ENCODE data around the gene TMEM171. TPM values are rescaled to one million over a fixed set of nuclear protein-coding genes. Genes with fewer than 3 reads are reported as not detected.

The TMEM171 gene
- total RNA-seq, 1 donor from 2014 or later, result not detected

GRCh38 chr5:73119451-73120157, 771 bp upstream of the TMEM171 start:
- intact Hi-C loops (cut with micrococcal nuclease), result no loop called here

DNA sequence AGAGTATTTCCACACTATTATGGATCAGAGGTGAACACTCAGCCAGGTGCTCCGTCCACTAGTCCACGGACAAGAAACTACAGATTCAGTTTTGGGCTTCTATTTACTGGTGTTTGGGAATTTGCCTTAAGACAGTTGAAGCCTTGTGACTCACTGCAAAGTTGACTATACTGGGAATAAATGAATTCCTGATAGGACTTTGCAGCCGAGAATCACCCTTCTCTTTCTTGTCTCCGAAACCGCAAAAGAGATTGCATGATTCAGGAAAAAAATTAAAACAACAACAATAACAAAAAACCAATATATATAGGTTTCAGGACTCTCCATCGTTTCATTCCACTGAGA, 716 bp downstream of the TMEM171 start:
- intact Hi-C loops (cut with micrococcal nuclease), result no loop called here

GRCh38 chr5:73122875-73123810, 2.8 kb downstream of the TMEM171 start:
- intact Hi-C loops (cut with micrococcal nuclease), result no loop called here

DNA sequence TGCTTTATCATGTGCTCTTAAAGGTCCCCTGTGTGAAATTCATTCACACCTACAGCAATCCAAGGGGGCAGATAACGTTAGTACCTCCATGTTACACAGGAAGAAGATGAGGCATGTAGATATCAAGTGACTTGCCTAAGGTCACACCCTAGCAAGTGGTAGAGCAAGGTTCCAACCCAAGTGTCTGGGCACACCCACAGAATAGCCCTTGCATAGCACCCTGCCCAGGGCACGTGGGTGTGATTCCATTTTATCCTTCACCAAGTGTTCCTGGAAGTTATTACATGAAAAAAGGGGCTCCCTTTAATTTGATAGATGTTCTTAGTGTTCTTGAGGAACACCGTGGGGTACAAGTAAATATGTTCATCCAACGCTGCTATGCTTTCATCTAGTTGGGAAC, 4.9 kb downstream of the TMEM171 start:
- intact Hi-C loops (cut with micrococcal nuclease), result no loop called here

- intact Hi-C loops (cut with micrococcal nuclease), result no loop called here
Observed at GRCh38 chr5:73126381-73126780, 6.0 kb downstream of the TMEM171 start.

DNA sequence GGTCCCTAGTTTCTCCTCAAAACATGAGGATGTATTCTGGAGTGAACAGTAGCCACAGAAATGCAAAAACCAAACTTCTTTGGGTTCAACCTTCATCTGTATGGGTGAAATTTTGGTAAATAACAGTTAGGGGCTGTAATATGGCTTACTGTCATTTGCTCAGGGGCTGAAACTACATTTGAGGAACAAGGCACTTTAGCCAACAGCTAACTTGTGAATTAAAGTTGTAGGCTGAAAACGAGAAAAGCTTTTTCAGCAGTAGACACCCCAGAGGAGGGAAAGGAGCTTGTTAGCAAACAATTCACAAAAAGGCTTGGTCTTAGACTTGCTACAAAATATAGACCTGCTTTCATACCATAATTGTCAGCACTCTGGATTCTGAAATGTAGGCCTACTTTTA, 6.6 kb downstream of the TMEM171 start:
- intact Hi-C loops (cut with micrococcal nuclease), result no loop called here

DNA sequence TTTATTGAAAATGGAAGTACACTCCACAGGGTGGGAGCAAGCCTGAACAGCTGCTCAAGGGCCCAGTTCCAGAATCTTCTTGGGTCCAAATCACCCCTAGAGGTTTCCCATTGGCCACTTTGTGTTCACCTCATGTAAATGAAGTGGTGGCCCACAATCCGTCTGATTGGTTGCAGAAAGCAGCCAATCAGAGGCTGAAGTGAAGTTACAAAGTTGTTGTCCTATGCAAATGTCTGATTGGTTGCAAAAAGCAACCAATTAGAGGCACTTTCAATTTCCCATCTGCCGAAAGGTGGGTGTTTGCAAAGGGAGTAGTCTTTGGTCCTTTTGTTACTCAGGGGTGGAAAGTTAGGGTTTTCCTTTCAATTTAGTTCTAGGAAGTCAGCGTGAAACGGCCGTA, 8.8 kb downstream of the TMEM171 start:
- intact Hi-C loops (cut with micrococcal nuclease), result no loop called here

- intact Hi-C loops (cut with micrococcal nuclease), result no loop called here
Observed at GRCh38 chr5:73130811-73131210, 10.4 kb downstream of the TMEM171 start.

DNA sequence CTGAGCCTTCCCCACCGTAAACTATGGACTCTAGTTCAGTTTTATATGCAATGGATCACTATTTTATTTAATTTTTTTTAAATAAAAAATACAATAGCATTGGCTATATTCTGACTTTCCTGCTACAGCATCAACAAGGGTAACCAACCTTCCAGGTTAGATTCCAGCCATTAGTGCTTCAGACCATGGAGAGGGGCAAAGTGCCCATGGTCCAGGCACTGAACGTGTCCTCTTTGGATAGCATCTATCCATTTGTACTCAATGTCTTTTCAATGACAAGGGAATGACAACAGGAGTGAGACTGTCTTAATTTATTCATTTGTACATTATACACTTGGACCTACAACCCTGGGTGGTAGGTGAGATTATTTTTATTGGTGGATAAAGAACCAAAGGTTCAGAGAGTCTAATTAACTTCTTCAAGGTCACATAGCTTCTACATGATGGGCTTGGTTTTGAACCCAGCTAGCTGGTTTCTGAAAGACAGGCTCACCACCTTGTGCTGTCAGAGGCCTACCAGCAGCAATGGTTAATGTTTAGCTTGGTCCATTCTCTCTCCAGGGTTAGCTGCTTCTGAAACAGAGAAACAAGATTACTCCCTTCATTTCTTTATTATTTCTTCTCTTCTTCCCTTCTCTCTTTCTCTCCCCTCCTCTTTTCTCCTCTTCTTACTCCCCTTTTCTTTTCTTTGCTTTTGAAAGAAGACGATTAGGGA, 11.5 kb downstream of the TMEM171 start:
- intact Hi-C loops (cut with micrococcal nuclease), result no loop called here

GRCh38 chr5:73132759-73133158, 12.4 kb downstream of the TMEM171 start:
- intact Hi-C loops (cut with micrococcal nuclease), result no loop called here

GRCh38 chr5:73135021-73135420, 14.6 kb downstream of the TMEM171 start:
- intact Hi-C loops (cut with micrococcal nuclease), result no loop called here

- intact Hi-C loops (cut with micrococcal nuclease), result no loop called here
Observed at GRCh38 chr5:73135429-73136054, 15.2 kb downstream of the TMEM171 start.

DNA sequence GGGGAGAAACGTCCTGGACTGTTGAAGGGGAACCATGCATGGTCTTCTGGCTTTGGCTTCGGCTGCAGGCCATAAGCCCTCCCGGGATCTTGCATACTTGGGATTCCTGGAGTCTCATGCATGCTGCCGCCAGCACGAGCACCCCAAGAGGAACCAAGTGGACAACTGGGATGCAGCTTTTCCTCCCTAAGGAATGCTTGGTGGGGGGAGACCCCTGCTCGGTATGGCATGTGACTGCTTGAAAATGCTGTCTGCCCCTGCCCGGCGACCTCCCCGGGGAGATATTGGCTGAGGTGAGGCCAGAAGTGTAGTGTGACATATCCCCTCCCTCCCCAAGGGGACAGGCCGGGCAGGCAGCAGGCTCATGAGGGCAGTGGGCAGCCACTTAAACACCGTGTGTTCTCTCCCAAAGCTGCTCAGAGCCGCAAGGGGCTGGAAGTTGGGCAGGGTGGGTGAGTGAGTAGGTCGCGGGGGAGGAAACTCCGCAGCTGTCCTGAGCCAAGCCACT, 15.7 kb downstream of the TMEM171 start:
- intact Hi-C loops (cut with micrococcal nuclease), result no loop called here

DNA sequence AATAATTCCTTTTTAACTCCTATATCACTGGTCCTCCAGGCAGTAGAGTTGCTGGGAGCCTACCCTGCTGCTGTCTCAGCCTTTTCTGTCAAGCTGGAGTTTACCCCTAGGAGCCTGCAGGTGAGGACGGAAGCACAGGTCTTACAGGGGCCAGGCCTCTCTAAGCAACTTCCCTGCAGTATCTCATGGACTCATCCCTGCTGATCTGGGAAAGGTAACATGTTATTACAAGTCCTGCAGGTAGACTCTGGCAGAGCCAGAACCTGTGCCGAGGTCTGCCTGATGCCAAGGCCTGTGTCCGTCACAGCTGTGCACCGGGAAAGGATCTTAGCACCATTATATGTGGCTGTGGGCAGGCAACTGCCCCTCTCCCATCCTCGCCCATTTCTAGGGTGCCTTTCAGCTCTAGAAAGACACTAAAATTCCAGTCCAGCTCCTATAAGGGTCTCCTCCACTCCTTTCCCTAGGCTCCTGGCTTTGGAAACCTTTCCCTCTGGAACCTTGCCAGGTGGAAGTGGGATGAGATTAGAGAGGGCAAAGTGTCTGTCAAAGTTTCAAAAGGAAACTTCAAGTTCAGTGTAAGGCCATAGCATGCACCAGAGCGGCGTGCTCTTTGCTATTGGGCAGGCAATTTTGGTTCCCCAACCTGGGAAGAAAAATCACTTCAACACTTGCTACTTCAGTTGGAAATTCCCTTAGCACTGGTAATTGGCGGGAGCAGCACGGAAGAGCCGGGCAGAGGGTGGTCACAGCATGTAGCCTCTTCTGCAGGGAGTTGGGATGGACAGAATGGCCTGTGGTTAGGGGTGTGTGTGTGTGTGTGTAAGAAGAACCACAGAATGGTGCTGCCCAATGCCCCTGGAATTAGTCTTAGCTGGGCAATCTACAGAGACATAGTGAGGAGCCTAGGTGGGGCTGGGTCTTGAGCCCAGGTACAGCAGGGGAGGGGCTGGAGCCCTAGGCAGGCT, 17.5 kb downstream of the TMEM171 start:
- intact Hi-C loops (cut with micrococcal nuclease), result no loop called here

GRCh38 chr5:73139485-73139884, 19.1 kb downstream of the TMEM171 start:
- intact Hi-C loops (cut with micrococcal nuclease), result no loop called here

DNA sequence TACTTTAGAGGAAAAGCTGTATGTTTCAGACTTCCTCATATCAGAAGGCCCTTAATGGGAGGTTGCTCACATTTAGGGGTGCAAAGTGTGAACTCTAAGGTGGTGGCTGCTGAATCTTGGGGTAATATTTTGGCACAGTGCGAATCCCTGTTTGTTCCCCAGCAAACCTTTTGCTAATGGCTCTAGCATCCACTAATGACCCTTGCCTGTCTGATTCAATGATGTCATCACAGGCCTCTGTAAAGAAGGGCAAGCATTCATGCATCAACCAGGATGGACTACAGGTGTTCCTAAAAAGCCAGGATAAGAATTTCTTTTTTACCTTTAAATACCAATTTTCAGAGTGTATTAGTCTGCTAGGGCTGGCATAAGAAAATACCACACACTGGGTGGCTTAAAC, 20.4 kb downstream of the TMEM171 start:
- intact Hi-C loops (cut with micrococcal nuclease), result no loop called here

DNA sequence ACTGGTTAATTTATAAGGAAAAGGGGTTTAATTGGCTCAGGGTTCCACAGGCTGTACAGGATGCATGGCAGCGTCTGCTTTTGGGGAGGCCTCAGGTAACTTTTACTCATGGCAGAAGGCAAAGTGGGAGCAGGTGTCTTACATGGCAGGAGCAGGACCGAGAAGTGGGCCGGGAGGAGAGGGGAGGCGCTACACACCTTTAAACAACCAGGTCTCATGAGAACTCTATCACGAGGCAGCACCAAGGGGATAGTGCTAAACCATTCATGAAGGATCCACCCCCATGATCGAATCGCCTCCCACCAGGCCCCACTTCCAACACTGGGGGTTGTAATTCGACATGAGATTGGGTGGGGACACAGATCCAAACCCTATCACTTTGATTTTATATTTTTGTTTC, 21.7 kb downstream of the TMEM171 start:
- intact Hi-C loops (cut with micrococcal nuclease), result no loop called here

DNA sequence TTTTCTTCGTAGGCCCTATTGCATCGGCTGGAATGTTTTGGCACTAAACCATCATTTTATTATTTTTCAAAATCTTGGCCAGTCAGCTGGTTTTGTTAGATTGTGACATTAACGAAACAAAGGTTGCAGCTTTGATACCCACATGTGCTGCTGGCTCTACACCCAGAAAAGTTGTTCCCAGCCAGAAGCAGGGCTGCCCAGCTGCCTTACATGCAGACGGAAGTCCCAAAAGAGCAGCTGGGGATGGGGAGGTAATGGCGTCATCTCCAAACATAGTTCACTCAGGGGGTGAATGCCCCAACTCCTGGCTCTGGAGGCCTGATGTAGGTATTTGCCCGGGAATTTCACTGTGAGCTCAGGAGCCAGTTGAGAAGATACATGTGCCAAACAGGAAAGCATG, 23.3 kb downstream of the TMEM171 start:
- intact Hi-C loops (cut with micrococcal nuclease), result no loop called here

DNA sequence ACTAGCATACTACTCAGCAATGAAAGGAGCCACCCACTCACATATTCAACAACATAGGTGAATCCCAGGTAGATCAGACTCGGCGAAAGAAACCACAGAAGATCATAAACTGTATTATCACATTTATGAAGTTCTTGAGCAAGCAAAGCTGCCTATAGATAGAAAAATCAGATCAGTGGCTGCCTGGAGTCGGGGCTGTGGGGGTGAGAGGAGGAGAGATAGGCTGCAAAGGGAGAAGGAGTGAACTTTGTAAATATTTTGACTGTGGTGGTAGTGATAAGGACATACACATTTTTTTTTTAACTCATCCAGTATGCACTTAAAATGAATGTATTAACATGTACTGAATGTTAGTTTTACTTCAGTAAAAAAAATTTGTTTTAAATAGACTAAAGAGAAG, 29.2 kb downstream of the TMEM171 start:
- intact Hi-C loops (cut with micrococcal nuclease), result no loop called here

DNA sequence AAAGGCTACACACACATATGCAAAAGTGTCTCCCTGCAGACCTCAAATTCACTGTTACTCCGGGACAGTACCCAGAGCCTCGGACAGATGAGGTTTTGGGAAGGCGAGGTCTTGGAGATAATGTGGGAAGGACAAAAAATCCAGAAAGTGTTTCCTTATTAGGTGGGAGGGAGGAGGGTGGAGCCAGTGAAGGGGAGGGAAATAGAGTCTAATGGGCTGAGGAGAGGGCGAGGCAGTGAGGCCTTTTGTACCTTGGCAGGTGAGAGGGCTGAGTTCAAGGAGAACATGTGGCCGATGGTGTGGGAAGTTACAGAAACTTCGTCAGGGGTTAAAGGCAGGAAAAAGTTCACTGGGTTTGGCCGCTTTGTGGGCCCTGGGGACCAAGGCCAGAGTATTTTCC, 30.5 kb downstream of the TMEM171 start:
- intact Hi-C loops (cut with micrococcal nuclease), result no loop called here

Data from T-helper 2 cell treated with Interferon-gamma antibody and Interleukin-4, amounts not matched to agents 100 ng/mL and 5 ng/mL, for 36 hours (primary cell).